Calu3 (cell line): ENCODE measurements around the gene LRRC32. TPM values are rescaled to one million over a fixed set of nuclear protein-coding genes. Genes with fewer than 3 reads are reported as not detected.

ENCODE experiments used
- BruUV-seq: library from RNA; stranded (reverse); fragments of 400-500 nt; replicated peaks from 2 replicates; lab custom pipeline; 2021; lab: Mats Ljungman, UMichigan
- CTCF ChIA-PET: fragments of 300-600 bp; sonication (Branson Sonifier 250); formaldehyde crosslinking; loops from one replicate; lab custom pipeline; 2022; ENCODE audit warnings: antibody characterized with exemption; lab: Charles Lee
- DNase-seq: peaks from one replicate; pipeline ENCODE4 v3.0.0; 2022
- H3K27ac Mint-ChIP-seq: one replicate; pipeline ENCODE4 v1.8.0; 2022; ENCODE audit warnings: mixed read lengths; ENCODE audit not compliant: unreplicated experiment
- H3K27me3 Mint-ChIP-seq: one replicate; pipeline ENCODE4 v1.8.0; 2022; ENCODE audit warnings: mixed read lengths; ENCODE audit not compliant: unreplicated experiment
- H3K36me3 Mint-ChIP-seq: one replicate; pipeline ENCODE4 v1.8.0; 2022; ENCODE audit warnings: mild to moderate bottlenecking, moderate library complexity, mixed read lengths; ENCODE audit not compliant: insufficient read depth, unreplicated experiment
- H3K4me1 Mint-ChIP-seq: one replicate; pipeline ENCODE4 v1.8.0; 2022; ENCODE audit warnings: mild to moderate bottlenecking, low read depth, mixed read lengths; ENCODE audit not compliant: unreplicated experiment
- H3K4me3 Mint-ChIP-seq: one replicate; pipeline ENCODE4 v1.8.0; 2022; ENCODE audit warnings: mild to moderate bottlenecking, low read depth, moderate library complexity, mixed read lengths; ENCODE audit not compliant: unreplicated experiment
- H3K9me3 Mint-ChIP-seq: one replicate; pipeline ENCODE4 v1.8.0; 2022; ENCODE audit warnings: low read depth, mixed read lengths; ENCODE audit not compliant: unreplicated experiment
- CTCF ChIP-seq: fragments of 200-600 bp; IDR thresholded peaks from one replicate; pipeline ENCODE4 v1.8.0; 2022; ENCODE audit warnings: antibody characterized with exemption; ENCODE audit not compliant: unreplicated experiment
- intact Hi-C: fragments of 100-400 bp; cut with micrococcal nuclease; formaldehyde crosslinking; loops from one replicate; pipeline ENCODE4 v1.10.0; 2022; ENCODE audit not compliant: unreplicated experiment
- total RNA-seq: library from RNA; stranded (reverse); gene quantifications from 2 replicates; pipeline ENCODE4 v1.2.3, GENCODE V29; 2022

Gene LRRC32
- total RNA-seq, 1 experiment from 2014 or later: not detected

GRCh38 chr11:76712125-76712524 lies 41.6 kb upstream of the LRRC32 start:
- intact Hi-C loops: no loop called here
- BruUV-seq: no TSS peak
- no peaks in the 10 kb centered on the region for H3K36me3 Mint-ChIP-seq
- no peak overlapping the region for H3K4me3 Mint-ChIP-seq
- peaks cover 23% of the 10 kb centered on the region for H3K27me3 Mint-ChIP-seq
- H3K9me3 Mint-ChIP-seq: no peaks in the 10 kb centered on the region
- CTCF ChIA-PET: interaction anchor here (0.5 kb wide), 1 partner anchor 435 kb away, joined by 10 read pairs; no protein-coding TSS in a partner anchor
- peaks cover 8% of the 10 kb centered on the region for H3K4me1 Mint-ChIP-seq
- no peak for TF ChIP-seq CTCF
- DNase-seq: no peak
- H3K27ac Mint-ChIP-seq: no peak overlapping the region

- H3K27me3 Mint-ChIP-seq: peaks cover 36% of the 10 kb centered on the region
- no TSS peak for BruUV-seq
- CTCF ChIA-PET: no interaction called here
- no peak overlapping the region for H3K4me3 Mint-ChIP-seq
- H3K27ac Mint-ChIP-seq: no peak overlapping the region
- intact Hi-C loops: no loop called here
- H3K36me3 Mint-ChIP-seq: no peaks in the 10 kb centered on the region
- DNase-seq: no peak
- H3K9me3 Mint-ChIP-seq: no peaks in the 10 kb centered on the region
- peaks cover 8% of the 10 kb centered on the region for H3K4me1 Mint-ChIP-seq
- TF ChIP-seq CTCF: no peak
Observed at GRCh38 chr11:76709756-76710155, 39.2 kb upstream of the LRRC32 start.

GRCh38 chr11:76708972-76709660 lies 38.6 kb upstream of the LRRC32 start:
- intact Hi-C loops: no loop called here
- DNase-seq: no peak
- Mint-ChIP-seq H3K4me3 (no peak overlapping the region), H3K27me3 (peaks cover 42% of the 10 kb centered on the region), H3K4me1 (peaks cover 8% of the 10 kb centered on the region), H3K27ac (no peak overlapping the region), H3K9me3 (no peaks in the 10 kb centered on the region), H3K36me3 (no peaks in the 10 kb centered on the region)
- TF ChIP-seq CTCF: no peak
- no TSS peak for BruUV-seq
- CTCF ChIA-PET: no interaction called here

DNA sequence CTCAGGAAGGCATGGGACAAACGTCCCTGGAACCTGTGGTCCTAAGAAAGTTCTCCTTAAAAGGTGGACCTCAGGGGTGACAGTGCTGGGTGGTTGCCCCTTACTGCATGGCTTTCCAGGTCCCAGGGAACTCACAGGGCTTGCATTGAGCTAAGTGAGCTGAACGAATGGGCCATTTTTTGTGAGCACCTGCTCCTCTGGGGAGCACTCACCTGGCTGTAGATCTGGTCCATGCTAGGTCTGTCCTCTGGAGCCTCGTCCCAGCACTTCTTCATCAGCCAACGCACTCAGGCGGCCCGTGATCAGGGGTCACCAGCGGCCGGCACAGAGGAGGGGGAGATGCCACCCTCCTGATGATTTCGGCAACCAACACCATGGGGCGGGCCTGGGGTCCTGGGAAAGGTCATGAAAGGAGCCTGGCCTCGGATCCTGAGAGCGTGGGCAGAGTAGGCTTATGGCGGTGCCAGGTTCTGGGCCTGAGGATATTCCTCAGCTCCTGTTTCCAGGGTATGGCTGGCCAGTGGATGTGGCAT lies 36.8 kb upstream of the LRRC32 start:
- no peaks in the 10 kb centered on the region for H3K36me3 Mint-ChIP-seq
- peaks cover 58% of the 10 kb centered on the region for H3K27me3 Mint-ChIP-seq
- peaks cover 8% of the 10 kb centered on the region for H3K4me1 Mint-ChIP-seq
- intact Hi-C loops: no loop called here
- TF ChIP-seq CTCF: no peak
- H3K9me3 Mint-ChIP-seq: no peaks in the 10 kb centered on the region
- CTCF ChIA-PET: no interaction called here
- H3K27ac Mint-ChIP-seq: no peak overlapping the region
- no TSS peak for BruUV-seq
- no peak overlapping the region for H3K4me3 Mint-ChIP-seq
- no peak for DNase-seq
